Frontal cortex (tissue), 4 donors: ENCODE data around the gene TLK2. TPM values are rescaled to one million over a fixed set of nuclear protein-coding genes. Genes with fewer than 3 reads are reported as not detected.
"Not testable (repeated sequence)": the region's sequence is repeated elsewhere in the genome, so short reads cannot be mapped to it uniquely, and the experiment has no call there.

Source experiments
- DNase-seq, 2 donors: peaks; one replicate each; pipeline ENCODE4 v3.0.0; 2012; ENCODE audit warnings: low spot score in 2 of 2
- FAIRE-seq: peaks from 2 replicates; lab custom pipeline; 2012; peaks lifted over from hg19 to GRCh38; lab: Jason Lieb, UNC
- total RNA-seq: library from RNA; depleted of rRNA; stranded (reverse); fragments of >200 nt; gene quantifications from one replicate; pipeline ENCODE4 v1.2.3, GENCODE V29; 2014
- donor health status: control.
- donor health status: control.
- donor health status: control.

The TLK2 gene
- total RNA-seq, 1 donor from 2014 or later, result 79.5 TPM

- FAIRE-seq, DNase-seq: not testable (repeated sequence)
Observed at GRCh38 chr17:62541073-62541472, 62.4 kb downstream of the TLK2 start.

GRCh38 chr17:62543278-62543775 is 64.7 kb downstream of the TLK2 start:
- not testable (repeated sequence) for DNase-seq, FAIRE-seq

GRCh38 chr17:62546066-62546465 is 67.4 kb downstream of the TLK2 start:
- FAIRE-seq, DNase-seq: not testable (repeated sequence)

GRCh38 chr17:62552851-62553659 is 74.4 kb downstream of the TLK2 start:
- peak; percentile 61 for FAIRE-seq
- not testable (repeated sequence) for DNase-seq

GRCh38 chr17:62557532-62557931 is 78.9 kb downstream of the TLK2 start:
- DNase-seq, FAIRE-seq: not testable (repeated sequence)

GRCh38 chr17:62558941-62559340 is 80.3 kb downstream of the TLK2 start:
- not testable (repeated sequence) for DNase-seq, FAIRE-seq

- not testable (repeated sequence) for FAIRE-seq, DNase-seq
Observed at GRCh38 chr17:62560971-62561370, 82.3 kb downstream of the TLK2 start.

- no peak for DNase-seq
- FAIRE-seq, result no peak
Observed at GRCh38 chr17:62562656-62563055, 84.0 kb downstream of the TLK2 start.

GRCh38 chr17:62565817-62566216 is 87.2 kb downstream of the TLK2 start:
- DNase-seq (no peak), FAIRE-seq (no peak)

- DNase-seq, result no peak
- no peak for FAIRE-seq
Observed at GRCh38 chr17:62566996-62567578, 88.5 kb downstream of the TLK2 start.

GRCh38 chr17:62572488-62572887 is 93.9 kb downstream of the TLK2 start:
- no peak for FAIRE-seq

GRCh38 chr17:62572888-62573401 is 94.3 kb downstream of the TLK2 start:
- FAIRE-seq (no peak), DNase-seq (no peak)

More at GRCh38 chr17:62572488-62572887, 93.9 kb downstream of the TLK2 start:
- no peak for DNase-seq

GRCh38 chr17:62573480-62574117 is 95.0 kb downstream of the TLK2 start:
- DNase-seq (no peak), FAIRE-seq (no peak)

GRCh38 chr17:62576382-62576781 is 97.8 kb downstream of the TLK2 start:
- no peak for DNase-seq
- no peak for FAIRE-seq

GRCh38 chr17:62578757-62579487 is 100.3 kb downstream of the TLK2 start:
- FAIRE-seq, result no peak
- no peak for DNase-seq

GRCh38 chr17:62580947-62581346 is 102.3 kb downstream of the TLK2 start:
- DNase-seq, result no peak
- FAIRE-seq, result no peak

- DNase-seq (no peak), FAIRE-seq (no peak)
Observed at GRCh38 chr17:62581764-62582163, 103.1 kb downstream of the TLK2 start.

- DNase-seq, result no peak
- FAIRE-seq, result no peak
Observed at GRCh38 chr17:62587554-62587953, 108.9 kb downstream of the TLK2 start.

GRCh38 chr17:62588109-62588508 is 109.5 kb downstream of the TLK2 start:
- FAIRE-seq (no peak), DNase-seq (no peak)

GRCh38 chr17:62591333-62591732 is 112.7 kb downstream of the TLK2 start:
- FAIRE-seq (no peak), DNase-seq (no peak)
